Endothelial cell of umbilical vein (primary cell): ENCODE measurements around the gene ZNF219. TPM values are rescaled to one million over a fixed set of nuclear protein-coding genes. Genes with fewer than 3 reads are reported as not detected.

Source experiments
- BruUV-seq: library from RNA; stranded (reverse); fragments of 400-500 nt; replicated peaks from 2 replicates; lab custom pipeline; 2021; lab: Mats Ljungman, UMichigan
- CTCF ChIA-PET: fragments of 300-600, 350-600 bp; sonication (Branson Sonifier 250); formaldehyde crosslinking; loops from one replicate; lab custom pipeline; 2021; ENCODE audit warnings: antibody characterized with exemption, inconsistent platforms; lab: Charles Lee
- POLR2A ChIA-PET: fragments of 300-600, 350-600 bp; sonication (Branson Sonifier 250); formaldehyde crosslinking; loops from one replicate; lab custom pipeline; 2021; ENCODE audit warnings: antibody characterized with exemption, inconsistent platforms; lab: Charles Lee
- DNase-seq: peaks from one replicate; pipeline ENCODE4 v3.0.0-alpha.2; 2011; ENCODE audit warnings: low read depth, low spot score
- FAIRE-seq: peaks from 2 replicates; lab custom pipeline; 2011; peaks lifted over from hg19 to GRCh38; lab: Jason Lieb, UNC
- H2AFZ ChIP-seq: 2 replicates; pipeline ENCODE4 v1.6.0; 2012; ENCODE audit warnings: low read depth, low read length, control low read depth, inconsistent platforms
- H3K27ac ChIP-seq: 2 replicates; pipeline ENCODE4 v1.5.1; 2011; ENCODE audit warnings: low read depth, mild to moderate bottlenecking, control low read depth, low read length, moderate library complexity; ENCODE audit not compliant: insufficient read depth
- H3K27me3 ChIP-seq, 2 experiments: 2 replicates each; pipeline versions ENCODE4 v1.6.0 to v1.6.1; 2011; ENCODE audit warnings: low read length in 2 of 2, mixed read lengths in 1 of 2; ENCODE audit not compliant: control insufficient read depth in 2 of 2, insufficient read depth in 2 of 2
- H3K36me3 ChIP-seq, 2 experiments: 2 replicates in 1 of 2; 3 replicates in 1 of 2; pipeline ENCODE4 v1.5.1; 2011; ENCODE audit warnings: low read length in 2 of 2, mild to moderate bottlenecking in 1 of 2, moderate library complexity in 1 of 2; ENCODE audit not compliant: control insufficient read depth in 2 of 2, insufficient read depth in 2 of 2; ENCODE audit errors: extremely low read depth in 1 of 2
- H3K4me1 ChIP-seq: 3 replicates; pipeline ENCODE4 v1.5.1; 2011; ENCODE audit warnings: mild to moderate bottlenecking, low read length; ENCODE audit not compliant: control insufficient read depth, insufficient read depth; ENCODE audit errors: extremely low read depth
- H3K4me2 ChIP-seq: 2 replicates; pipeline ENCODE4 v1.6.1; 2011; ENCODE audit warnings: low read length, control low read depth, mixed read lengths; ENCODE audit not compliant: insufficient read depth
- H3K4me3 ChIP-seq, 3 experiments: fragments of 200-600 bp in 1 of 3; sonication (generic), shearing (Covaris generic) in 1 of 3; replicated peaks in 1 of 3; 2 replicates each; pipeline ENCODE4 v1.5.1; 2011 to 2016; ENCODE audit warnings: control low read depth in 3 of 3, low read length in 3 of 3, mild to moderate bottlenecking in 2 of 3, inconsistent platforms in 1 of 3, low read depth in 1 of 3, moderate library complexity in 1 of 3; ENCODE audit not compliant: insufficient read depth in 1 of 3
- H3K79me2 ChIP-seq: 2 replicates; pipeline ENCODE4 v1.6.0; 2012; ENCODE audit warnings: low read length, inconsistent platforms; ENCODE audit not compliant: control insufficient read depth, insufficient read depth
- H3K9ac ChIP-seq: replicated peaks from 2 replicates; pipeline ENCODE3; 2011; ENCODE audit warnings: low read length, control low read depth; ENCODE audit not compliant: insufficient read depth; ENCODE audit errors: extremely low read depth
- H3K9me1 ChIP-seq: replicated peaks from 3 replicates; pipeline ENCODE4 v1.6.0; 2011; ENCODE audit warnings: mild to moderate bottlenecking, low read length; ENCODE audit not compliant: control insufficient read depth, insufficient read depth; ENCODE audit errors: extremely low read depth
- H3K9me3 ChIP-seq: replicated peaks from 2 replicates; pipeline ENCODE4 v1.5.1; 2012; ENCODE audit warnings: low read length, inconsistent platforms; ENCODE audit not compliant: control insufficient read depth, insufficient read depth
- H4K20me1 ChIP-seq: replicated peaks from 2 replicates; pipeline ENCODE3; 2011; ENCODE audit warnings: mild to moderate bottlenecking, low read length; ENCODE audit not compliant: control insufficient read depth, insufficient read depth; ENCODE audit errors: extremely low read depth
- EZH2 ChIP-seq: IDR thresholded peaks from 2 replicates; pipeline ENCODE4 v1.6.1; 2012; ENCODE audit warnings: borderline replicate concordance, low read depth, mild to moderate bottlenecking, moderate library complexity, low read length, inconsistent platforms; ENCODE audit not compliant: severe bottlenecking
- FOS ChIP-seq: IDR thresholded peaks from 2 replicates; pipeline ENCODE4 v1.6.1; 2011; ENCODE audit warnings: mild to moderate bottlenecking, low read length, moderate library complexity, borderline replicate concordance; ENCODE audit not compliant: insufficient read depth
- GATA2 ChIP-seq: IDR thresholded peaks from 2 replicates; pipeline ENCODE4 v1.7.0; 2011; ENCODE audit warnings: low read depth, mild to moderate bottlenecking, moderate library complexity, mixed read lengths, low read length; ENCODE audit not compliant: insufficient read length, insufficient read depth
- JUN ChIP-seq: IDR thresholded peaks from 2 replicates; pipeline ENCODE4 v1.6.1; 2011; ENCODE audit warnings: borderline replicate concordance, low read depth; ENCODE audit not compliant: insufficient read length, insufficient read depth
- MYC ChIP-seq: IDR thresholded peaks from one replicate; pipeline ENCODE4 v1.6.1; 2011; ENCODE audit warnings: mild to moderate bottlenecking, low read depth, low read length
- POLR2A ChIP-seq: IDR thresholded peaks from 2 replicates; pipeline ENCODE4 v1.6.1; 2012; ENCODE audit warnings: low read depth, mild to moderate bottlenecking, control low read depth, low read length
- POLR2AphosphoS5 ChIP-seq: IDR thresholded peaks from 2 replicates; pipeline ENCODE4 v1.6.1; 2012; ENCODE audit warnings: low read depth, mild to moderate bottlenecking, control low read depth, low read length, moderate library complexity; ENCODE audit not compliant: insufficient read depth
- dilution Hi-C: fragments of 300-500 bp; cut with MboI; formaldehyde crosslinking; loops from one replicate; pipeline ENCODE4 v1.15.0; 2019; ENCODE audit warnings: low sequenced_read_pairs; ENCODE audit not compliant: extremely low pct_ligation_motif_present
- intact Hi-C: fragments of 100-400 bp; cut with micrococcal nuclease; formaldehyde crosslinking; loops from one replicate; pipeline ENCODE4 v1.10.0; 2022
- polyA plus RNA-seq, 4 experiments: library from polyadenylated mRNA; depleted of rRNA in 3 of 4; stranded (reverse) in 3 of 4; unstranded in 1 of 4; fragments of >200 nt; gene quantifications; 2 replicates each; pipeline versions ENCODE4 v1.2.1 to v1.2.3, GENCODE V29; 2011 to 2012; ENCODE audit warnings: missing spikeins in 1 of 4
- total RNA-seq: library from RNA; stranded (reverse); gene quantifications from 2 replicates; pipeline ENCODE4 v1.2.3, GENCODE V29; 2021
- TF ChIP-seq, protein P1 (sequence below), 2 donors: IDR thresholded peaks; 1 replicate in 1 of 2; 2 replicates in 1 of 2; pipeline ENCODE4 v1.5.1; 2011; ENCODE audit warnings: low read length in 2 of 2, mild to moderate bottlenecking in 2 of 2, moderate library complexity in 2 of 2, control low read depth in 1 of 2, inconsistent platforms in 1 of 2, low read depth in 1 of 2; ENCODE audit not compliant: insufficient read depth in 1 of 2; ENCODE audit errors: extremely low read depth in 1 of 2
- TF ChIP-seq, protein P2 (sequence below): IDR thresholded peaks from 2 replicates; pipeline ENCODE4 v1.6.1; 2011; ENCODE audit not compliant: insufficient read depth, insufficient read length

ZNF219 gene
- total and polyA plus RNA-seq, 2 donors (not counting 3 experiments of a cell fraction or from before 2014, with no cell fraction given) = 13.2 to 15.2 TPM

DNA sequence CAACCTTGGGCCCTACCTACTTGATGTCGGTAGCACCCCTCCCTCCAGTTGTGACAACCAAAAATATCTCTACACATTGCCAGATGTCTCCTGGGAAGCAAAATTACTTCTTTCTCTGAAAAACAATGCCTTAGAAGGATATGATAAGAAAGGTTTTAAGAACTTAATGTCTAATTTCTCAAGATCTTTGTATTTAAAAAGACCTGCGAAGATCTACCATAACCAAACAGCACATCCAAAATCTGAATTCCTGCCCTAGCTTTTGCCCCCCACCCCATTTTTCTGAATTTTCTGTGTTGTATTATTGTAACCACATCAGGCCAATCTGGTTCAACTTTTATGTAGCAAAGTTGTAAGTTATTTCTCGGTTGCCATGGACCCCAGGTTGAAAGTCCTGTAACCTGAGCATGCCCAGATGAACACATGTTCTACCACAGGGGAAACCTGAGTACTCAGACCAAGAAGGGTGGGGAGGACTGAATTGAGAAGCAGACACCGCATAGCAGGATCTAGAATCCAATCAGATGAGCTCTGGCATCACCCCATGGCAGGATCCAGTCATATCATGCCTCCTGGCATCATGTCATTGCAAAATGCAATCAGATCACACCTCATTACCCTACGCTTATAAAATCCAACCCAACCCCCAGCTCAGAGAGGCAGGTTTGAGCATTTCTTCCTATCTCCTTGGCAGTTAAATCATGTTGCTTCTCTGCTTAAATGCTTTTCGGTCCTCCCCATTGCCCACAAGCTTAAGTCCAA, 11.1 kb upstream of the ZNF219 start:
- H2AFZ ChIP-seq = no peak overlapping the region
- H3K9ac ChIP-seq = no peak overlapping the region
- no peaks in the 10 kb centered on the region for H3K9me1 ChIP-seq
- intact Hi-C loops (no loop called here), dilution Hi-C loops (no loop called here)
- H3K9me3 ChIP-seq = no peaks in the 10 kb centered on the region
- H3K4me1 ChIP-seq = peaks cover 8% of the 10 kb centered on the region
- CTCF ChIA-PET = interaction anchor here (0.7 to 10.4 kb wide), 7 partner anchors 13 to 94 kb away, joined by 3 to 310 read pairs (median 3); no protein-coding TSS in a partner anchor
- no peak overlapping the region for H3K4me2 ChIP-seq
- peaks cover 2 to 3% of the 10 kb centered on the region in 2 experiments for H3K27me3 ChIP-seq
- BruUV-seq = no TSS peak
- POLR2A ChIA-PET = no interaction called here
- H4K20me1 ChIP-seq = no peaks in the 10 kb centered on the region
- H3K27ac ChIP-seq = no peak overlapping the region
- no peak for FAIRE-seq
- no peak for DNase-seq
- H3K4me3 ChIP-seq = no peak overlapping the region
- TF ChIP-seq EZH2 (no peak), FOS (no peak), JUN (no peak), GATA2 (no peak), MYC (no peak), POLR2A (no peak), POLR2AphosphoS5 (no peak)
- TF ChIP-seq, protein P1, sequence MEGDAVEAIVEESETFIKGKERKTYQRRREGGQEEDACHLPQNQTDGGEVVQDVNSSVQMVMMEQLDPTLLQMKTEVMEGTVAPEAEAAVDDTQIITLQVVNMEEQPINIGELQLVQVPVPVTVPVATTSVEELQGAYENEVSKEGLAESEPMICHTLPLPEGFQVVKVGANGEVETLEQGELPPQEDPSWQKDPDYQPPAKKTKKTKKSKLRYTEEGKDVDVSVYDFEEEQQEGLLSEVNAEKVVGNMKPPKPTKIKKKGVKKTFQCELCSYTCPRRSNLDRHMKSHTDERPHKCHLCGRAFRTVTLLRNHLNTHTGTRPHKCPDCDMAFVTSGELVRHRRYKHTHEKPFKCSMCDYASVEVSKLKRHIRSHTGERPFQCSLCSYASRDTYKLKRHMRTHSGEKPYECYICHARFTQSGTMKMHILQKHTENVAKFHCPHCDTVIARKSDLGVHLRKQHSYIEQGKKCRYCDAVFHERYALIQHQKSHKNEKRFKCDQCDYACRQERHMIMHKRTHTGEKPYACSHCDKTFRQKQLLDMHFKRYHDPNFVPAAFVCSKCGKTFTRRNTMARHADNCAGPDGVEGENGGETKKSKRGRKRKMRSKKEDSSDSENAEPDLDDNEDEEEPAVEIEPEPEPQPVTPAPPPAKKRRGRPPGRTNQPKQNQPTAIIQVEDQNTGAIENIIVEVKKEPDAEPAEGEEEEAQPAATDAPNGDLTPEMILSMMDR (IDR thresholded peaks at IDR 0.05; ENCODE audit: extremely low read depth in 1 of 2, insufficient read depth in 1 of 2, low read depth in 1 of 2, low read length in 2 of 2) = no peak
- TF ChIP-seq, protein P2, sequence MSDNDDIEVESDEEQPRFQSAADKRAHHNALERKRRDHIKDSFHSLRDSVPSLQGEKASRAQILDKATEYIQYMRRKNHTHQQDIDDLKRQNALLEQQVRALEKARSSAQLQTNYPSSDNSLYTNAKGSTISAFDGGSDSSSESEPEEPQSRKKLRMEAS = no peak
- H3K36me3 ChIP-seq = no peaks in the 10 kb centered on the region
- H3K79me2 ChIP-seq = no peaks in the 10 kb centered on the region
